Stimulated activated CD4-positive, alpha-beta T cell treated with anti-CD3 and anti-CD28 coated beads, TNF-alpha, amount 100 ng/mL, for 48 hours (primary cell): ENCODE data around the gene CCNJL.
"Not testable (repeated sequence)": the region's sequence is repeated elsewhere in the genome, so short reads cannot be mapped to it uniquely, and the experiment has no call there.

Experiments used
- DNase-seq, 3 donors: peaks; one replicate each; pipeline ENCODE4 v3.0.0-alpha.2; 2020; ENCODE audit warnings: low read depth in 3 of 3

The CCNJL gene, protein sequence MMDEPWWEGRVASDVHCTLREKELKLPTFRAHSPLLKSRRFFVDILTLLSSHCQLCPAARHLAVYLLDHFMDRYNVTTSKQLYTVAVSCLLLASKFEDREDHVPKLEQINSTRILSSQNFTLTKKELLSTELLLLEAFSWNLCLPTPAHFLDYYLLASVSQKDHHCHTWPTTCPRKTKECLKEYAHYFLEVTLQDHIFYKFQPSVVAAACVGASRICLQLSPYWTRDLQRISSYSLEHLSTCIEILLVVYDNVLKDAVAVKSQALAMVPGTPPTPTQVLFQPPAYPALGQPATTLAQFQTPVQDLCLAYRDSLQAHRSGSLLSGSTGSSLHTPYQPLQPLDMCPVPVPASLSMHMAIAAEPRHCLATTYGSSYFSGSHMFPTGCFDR

DNA sequence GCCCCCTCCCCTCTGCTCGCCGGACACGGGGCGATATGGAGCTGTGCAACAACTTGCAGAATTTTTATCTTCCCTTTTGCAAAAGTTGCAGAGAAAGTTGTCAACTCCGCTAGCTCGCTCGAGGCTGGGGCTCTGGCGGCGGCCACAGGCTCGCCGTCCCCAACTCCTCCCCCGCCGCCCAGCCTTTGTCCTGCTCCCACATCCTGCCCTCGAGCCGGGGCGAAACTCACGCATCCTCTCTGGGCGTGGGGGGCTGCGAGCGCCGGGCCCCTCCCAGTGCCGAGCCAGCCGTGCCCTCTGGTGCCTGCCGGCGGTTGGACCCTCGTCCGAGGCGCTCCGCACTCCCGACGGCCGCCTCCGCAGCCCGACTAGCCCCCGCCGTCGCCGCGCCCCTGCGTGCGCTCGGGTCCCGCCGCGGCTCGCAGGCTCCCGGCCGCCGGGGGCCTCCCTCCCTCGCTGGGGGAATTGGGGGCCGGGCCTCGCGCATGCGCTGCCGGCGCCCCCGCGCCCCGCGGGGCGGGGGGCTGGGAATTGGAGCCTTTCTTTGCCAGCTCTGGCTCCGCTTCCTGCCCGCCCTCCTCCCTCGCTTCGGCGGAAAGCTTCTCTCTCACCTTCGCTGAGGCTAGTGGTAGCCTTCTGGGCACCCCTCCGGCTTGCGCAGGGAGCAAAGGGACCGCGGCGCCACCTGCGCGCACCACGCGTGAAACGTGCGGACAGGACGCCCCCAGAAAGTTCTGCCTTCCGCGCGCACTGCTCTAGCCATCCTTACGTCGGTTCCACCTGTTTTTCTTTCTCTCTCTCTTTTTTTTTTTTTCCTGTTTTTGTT is at the start of gene CCNJL:
Gene CCNJL (minus strand): TSS at position 431 of the 826 bp plus-strand sequence. CDS start 641 bp downstream, outside the sequence.
- no peak for DNase-seq

- no peak for DNase-seq
Observed at GRCh38 chr5:160361624-160362228, 49.4 kb upstream of the CCNJL start.

DNA sequence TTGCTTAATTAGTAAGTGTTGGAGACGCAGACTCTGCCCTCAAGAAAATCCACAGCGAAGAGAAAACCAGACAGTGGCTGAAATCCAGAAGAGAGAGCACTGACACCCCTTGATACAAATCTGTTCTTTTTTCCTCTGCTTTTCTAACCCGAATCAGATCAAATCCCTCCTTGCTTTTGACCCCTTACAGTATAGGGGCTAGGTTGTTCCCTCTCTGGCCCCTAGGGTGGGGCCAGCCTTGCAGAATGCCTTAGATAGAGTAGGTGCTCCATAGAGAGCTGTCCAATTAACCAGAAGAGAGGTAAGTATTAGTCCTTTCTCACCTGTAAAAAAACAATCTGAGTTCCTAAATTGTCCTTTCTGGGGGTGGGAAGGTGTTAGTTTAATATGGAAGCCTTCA is 47.9 kb upstream of the CCNJL start:
- no peak for DNase-seq

GRCh38 chr5:160359816-160360215 is 47.5 kb upstream of the CCNJL start:
- DNase-seq = no peak

DNA sequence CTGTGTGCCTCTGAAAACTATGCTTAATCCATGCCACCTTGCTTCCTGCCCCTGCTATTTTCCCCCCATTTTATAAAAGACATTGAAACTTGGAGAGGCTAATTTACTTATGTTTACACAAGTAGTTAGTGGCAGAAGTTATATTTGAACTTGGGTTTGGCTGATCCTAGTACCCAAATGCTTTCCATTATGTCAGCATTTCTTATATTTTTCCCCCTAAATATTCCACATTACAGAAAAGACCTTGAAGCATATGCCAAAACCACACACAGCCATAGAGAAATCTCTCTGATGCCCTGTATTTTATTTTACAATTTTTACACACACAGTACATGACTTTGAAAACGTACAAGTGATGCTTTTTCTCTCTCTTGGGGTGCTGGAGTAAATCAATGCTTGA is 46.9 kb upstream of the CCNJL start:
- DNase-seq = no peak

DNA sequence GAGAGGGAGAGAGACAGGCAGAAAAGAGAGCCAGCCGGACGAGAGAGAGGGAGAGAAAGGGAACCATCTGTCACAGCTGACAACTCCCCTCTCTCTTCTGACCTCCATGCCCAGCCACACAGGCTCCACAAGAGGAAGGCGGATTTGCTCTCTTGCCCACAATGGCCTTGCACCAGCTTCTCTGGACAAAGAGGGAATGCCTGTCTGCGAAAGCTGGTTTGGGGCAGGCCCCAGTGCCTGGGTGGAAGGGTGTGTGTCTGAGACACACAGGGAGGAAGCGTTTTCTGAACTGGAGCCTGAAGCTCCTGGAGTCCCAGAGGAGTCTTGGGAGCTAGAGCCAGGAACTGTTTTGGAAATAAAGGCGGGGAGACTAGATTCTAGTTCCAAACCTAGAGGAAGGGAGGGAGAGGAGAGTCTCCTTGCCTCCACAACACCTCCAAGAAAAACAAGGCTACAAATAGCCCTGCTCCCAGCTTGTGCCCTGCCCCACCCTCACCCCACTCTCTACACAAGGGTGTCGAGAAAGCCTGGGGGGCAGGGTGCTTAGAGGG is 45.6 kb upstream of the CCNJL start:
- no peak for DNase-seq

GRCh38 chr5:160357394-160357793 is 45.0 kb upstream of the CCNJL start:
- DNase-seq = no peak

GRCh38 chr5:160356550-160357347 is 44.4 kb upstream of the CCNJL start:
- no peak for DNase-seq

DNA sequence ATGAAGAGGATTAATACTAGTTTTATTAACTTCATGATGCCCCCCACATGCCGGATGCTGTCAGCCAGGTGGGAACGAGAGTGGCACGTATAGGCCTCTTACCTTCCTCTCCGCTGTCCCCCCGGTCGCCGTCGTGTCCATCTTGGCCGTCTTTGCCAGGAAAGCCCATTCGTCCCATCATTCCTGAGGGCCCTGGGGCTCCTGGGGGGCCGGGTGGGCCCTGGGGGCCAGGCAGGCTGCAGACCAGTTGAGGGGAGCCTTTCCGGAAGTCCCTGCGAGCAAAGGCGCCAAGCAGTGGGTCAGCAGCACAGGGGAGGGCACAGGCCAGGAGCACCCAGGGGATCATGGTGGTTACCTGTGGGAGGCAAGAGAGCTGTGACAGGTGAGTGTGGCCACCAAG is 42.3 kb upstream of the CCNJL start:
- DNase-seq = no peak

DNA sequence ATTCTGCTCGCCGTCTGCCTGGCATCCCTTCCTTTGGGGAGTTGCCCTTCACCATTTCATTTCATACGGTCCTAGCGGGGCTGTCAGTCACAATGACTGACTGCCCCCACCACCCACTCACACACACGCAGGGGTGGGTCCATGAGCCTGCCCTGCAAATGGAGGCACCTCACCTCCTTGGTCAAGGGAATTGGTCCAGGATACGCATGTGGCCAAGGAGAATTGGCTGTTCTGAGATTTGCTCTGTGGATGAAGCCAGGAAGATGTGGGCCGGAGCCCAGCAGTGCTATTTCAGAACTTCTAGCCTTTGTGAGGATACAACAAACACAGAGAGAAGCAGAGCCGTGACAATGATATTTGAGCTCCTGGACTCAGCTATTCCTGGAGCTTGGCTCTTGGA is 41.0 kb upstream of the CCNJL start:
- no peak for DNase-seq

DNA sequence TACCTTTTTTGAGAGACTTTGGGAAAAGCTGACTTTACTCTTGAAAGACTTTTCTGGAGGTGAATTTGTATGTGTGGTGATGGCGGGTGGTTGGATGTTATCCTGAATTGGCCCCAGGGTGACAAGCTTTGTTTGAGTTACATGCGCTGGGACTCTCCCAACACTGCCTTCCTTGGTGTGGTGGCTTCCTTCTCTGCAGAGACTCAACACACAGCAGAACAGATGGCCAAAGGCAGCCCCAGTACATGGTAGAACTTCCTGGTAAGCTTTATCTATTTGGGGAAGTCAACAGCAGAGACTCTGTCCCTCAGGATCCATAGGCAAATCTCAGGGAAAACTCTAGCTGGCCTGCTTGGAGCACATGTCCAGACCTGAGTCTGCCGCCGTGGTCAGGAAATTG is 39.9 kb upstream of the CCNJL start:
- no peak for DNase-seq

- no peak for DNase-seq
Observed at GRCh38 chr5:160349935-160350303, 37.6 kb upstream of the CCNJL start.

- DNase-seq = no peak
Observed at GRCh38 chr5:160349249-160349934, 37.0 kb upstream of the CCNJL start.

DNA sequence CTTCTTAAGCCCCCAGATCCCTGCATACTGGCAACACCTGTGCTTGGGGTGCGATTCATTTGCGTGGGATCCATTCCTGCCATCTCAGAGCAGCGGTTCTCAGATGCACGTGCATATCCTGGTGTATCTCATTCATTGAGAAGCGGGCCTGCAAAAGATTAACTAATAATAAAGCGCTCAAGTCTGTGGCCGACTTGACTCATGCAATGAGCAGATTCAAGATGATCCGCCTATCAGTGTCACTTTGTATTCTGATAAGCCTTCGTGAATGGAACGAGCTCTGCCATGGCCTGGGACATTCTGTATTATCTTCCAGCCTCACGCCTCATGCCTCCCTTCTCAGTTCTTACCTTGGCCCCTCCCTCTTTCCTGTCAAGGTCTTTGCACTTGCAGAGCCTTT is 35.7 kb upstream of the CCNJL start:
- DNase-seq = no peak

GRCh38 chr5:160347448-160347847 is 35.1 kb upstream of the CCNJL start:
- DNase-seq = no peak

DNA sequence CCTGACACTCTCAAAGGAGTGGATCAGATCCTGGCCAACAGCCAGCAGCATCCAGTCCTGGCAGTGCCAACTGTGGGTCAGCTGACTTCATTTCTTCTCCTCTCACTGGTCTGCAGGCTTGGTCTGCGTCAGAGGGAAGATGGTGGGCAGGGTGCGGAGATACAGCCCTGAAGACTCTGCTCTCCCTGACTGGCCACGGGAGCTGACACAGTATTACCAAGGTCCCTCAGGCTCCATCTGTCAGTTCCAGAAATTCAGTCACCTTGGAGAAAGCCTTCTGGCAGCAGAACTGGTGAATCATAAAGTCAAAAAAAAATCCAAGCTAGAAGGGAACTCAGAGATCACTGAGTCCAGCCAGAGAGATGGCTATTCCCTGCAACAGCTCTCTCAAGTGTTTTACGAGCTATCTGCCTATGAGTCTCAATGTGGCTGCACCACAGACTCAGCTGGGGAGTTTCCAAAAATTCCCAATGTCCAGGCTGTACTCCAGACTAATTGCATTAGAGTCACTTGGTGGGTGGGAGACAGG is 30.1 kb upstream of the CCNJL start:
- no peak for DNase-seq

DNA sequence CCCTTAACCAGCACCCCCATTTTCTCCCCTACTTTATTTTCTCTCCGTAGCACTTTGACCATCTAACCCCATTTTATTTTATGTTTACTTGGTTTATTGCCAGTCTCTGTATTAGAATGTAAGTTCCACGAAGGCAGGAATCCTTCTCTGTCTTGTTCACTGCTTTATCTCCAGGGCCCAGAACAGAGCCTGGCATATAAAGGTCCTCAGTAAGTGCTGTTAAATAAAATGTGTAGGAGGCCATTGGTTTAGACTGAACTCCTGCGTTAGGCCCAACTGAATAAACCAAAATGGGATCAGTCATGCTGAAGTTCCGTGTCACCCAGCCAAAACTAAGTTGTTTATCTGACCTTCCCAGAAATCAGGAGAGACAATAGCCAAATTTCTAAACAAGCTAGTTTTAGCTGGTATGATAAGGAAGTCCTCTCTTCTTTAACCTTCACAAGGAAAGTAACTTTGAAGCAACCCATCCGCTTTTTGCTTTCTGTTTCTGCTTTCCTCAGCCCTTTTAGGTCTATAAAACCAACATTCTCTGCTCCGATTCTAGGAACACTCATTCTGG is 29.0 kb upstream of the CCNJL start:
- no peak for DNase-seq

DNA sequence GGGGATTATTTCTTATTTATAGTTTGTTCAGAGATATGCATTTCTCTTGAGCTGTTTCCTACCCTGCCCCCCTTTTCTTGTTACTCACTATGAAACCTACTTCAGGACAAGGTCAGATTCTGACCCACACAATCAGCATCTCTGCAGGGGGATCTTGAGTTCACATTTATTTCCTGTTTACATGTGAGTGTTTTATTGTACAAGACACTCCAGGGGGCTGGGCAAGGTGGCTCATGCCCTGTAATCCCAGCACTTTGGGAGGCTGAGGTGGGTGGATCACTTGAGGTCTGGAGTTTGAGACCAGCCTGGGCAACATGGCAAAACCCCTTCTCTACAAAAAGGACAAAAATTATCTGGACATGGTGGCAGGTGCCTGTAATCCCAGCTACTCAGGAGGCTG is 28.1 kb upstream of the CCNJL start:
- not testable (repeated sequence) for DNase-seq

DNA sequence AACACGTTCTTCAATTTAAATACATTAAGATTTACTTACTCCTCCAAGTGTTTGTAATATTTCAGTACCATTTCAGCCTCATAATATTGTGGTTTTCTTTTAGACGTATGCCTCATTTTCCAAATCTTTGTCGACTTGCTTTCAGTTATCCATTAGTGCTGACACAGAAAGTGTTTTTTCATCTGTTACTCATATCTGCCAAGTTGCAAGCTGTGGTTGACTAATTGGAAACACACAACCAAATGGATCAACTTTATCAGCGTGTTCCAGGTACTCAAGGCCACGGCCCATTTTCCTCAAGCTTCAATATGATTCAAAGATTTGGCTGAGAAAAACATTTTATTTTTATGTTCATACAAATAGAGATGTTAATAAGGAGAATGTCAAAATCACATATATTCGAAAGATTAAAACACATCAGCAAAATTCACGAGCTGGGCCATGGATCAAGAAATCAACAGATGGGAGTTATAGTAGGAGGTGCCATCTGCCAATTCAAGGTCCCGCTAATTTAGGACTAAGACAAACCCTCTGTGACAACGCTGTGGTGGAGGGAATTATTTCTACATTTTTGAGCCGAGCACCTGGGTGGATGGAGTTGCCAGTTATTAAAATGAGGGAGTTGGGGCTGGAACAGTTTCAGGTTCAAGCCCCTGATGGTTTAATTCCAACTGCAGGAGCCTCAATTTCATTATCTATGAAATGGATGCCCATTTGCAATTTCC is 27.2 kb upstream of the CCNJL start:
- DNase-seq = no peak

- DNase-seq = not testable (repeated sequence)
Observed at GRCh38 chr5:160334716-160335115, 22.4 kb upstream of the CCNJL start.
